Hematopoietic multipotent progenitor cell (in vitro differentiated cells): ENCODE results near the gene PHTF1. TPM values are rescaled to one million over a fixed set of nuclear protein-coding genes. Genes with fewer than 3 reads are reported as not detected.
A peak's percentile ranks its signal among the peaks of the same experiment; 100 is the strongest.

Experiments used
- DNase-seq, 3 donors: peaks; one replicate each; pipeline ENCODE4 v3.0.0-alpha.2; 2011 to 2015; ENCODE audit warnings: low read depth in 2 of 3, low spot score in 2 of 3
- total RNA-seq: library from RNA; depleted of rRNA; stranded (reverse); fragments of >200 nt; gene quantifications from one replicate; pipeline ENCODE4 v1.2.3, GENCODE V29; 2012

PHTF1 gene
- total RNA-seq = 41.5 TPM

- DNase-seq = peak; percentile 29 to 91 (median 88)
These were observed at the start of gene PHTF1 for GRCh38 chr1:113759333-113760101. Gene PHTF1, minus strand, starts transcription at chr1:113759486. Its CDS starts 783 bp downstream, at chr1:113758703.

GRCh38 chr1:113808450-113809195, 49.3 kb upstream of the PHTF1 start:
- DNase-seq = no peak

GRCh38 chr1:113805639-113806038, 46.4 kb upstream of the PHTF1 start:
- DNase-seq = no peak

- DNase-seq = no peak
These were observed 45.9 kb upstream of the PHTF1 start for GRCh38 chr1:113805256-113805531.

- no peak for DNase-seq
These were observed 45.4 kb upstream of the PHTF1 start for GRCh38 chr1:113804421-113805255.

GRCh38 chr1:113802367-113803007, 43.2 kb upstream of the PHTF1 start:
- no peak for DNase-seq

GRCh38 chr1:113800487-113800886, 41.2 kb upstream of the PHTF1 start:
- DNase-seq = no peak

- DNase-seq = no peak
These were observed 38.2 kb upstream of the PHTF1 start for GRCh38 chr1:113797472-113797871.

- DNase-seq = no peak
These were observed 34.9 kb upstream of the PHTF1 start for GRCh38 chr1:113793878-113794834.

- DNase-seq = no peak
These were observed 33.7 kb upstream of the PHTF1 start for GRCh38 chr1:113792986-113793385.

- no peak for DNase-seq
These were observed 33.2 kb upstream of the PHTF1 start for GRCh38 chr1:113792471-113792870.

GRCh38 chr1:113788802-113789201, 29.5 kb upstream of the PHTF1 start:
- DNase-seq = no peak

GRCh38 chr1:113787663-113788062, 28.4 kb upstream of the PHTF1 start:
- DNase-seq = no peak

- DNase-seq = no peak
These were observed 26.8 kb upstream of the PHTF1 start for GRCh38 chr1:113786069-113786468.

GRCh38 chr1:113784104-113784779, 25.0 kb upstream of the PHTF1 start:
- peak in 1 of 3 donors; percentile 23 for DNase-seq

- DNase-seq = peak; percentile 37 to 81 (median 69)
These were observed 24.2 kb upstream of the PHTF1 start for GRCh38 chr1:113783254-113784103.

GRCh38 chr1:113782406-113782805, 23.1 kb upstream of the PHTF1 start:
- no peak for DNase-seq
